Skin epidermis (tissue), 12 donors: ENCODE measurements around the gene RNF207.

Source experiments
- H3K27ac ChIP-seq, 21 experiments: fragments of 200-600 bp; sonication (generic) in 11 of 21; one replicate each; pipeline ENCODE4 v1.5.0; 2020; ENCODE audit warnings: mild to moderate bottlenecking in 3 of 21, inconsistent platforms in 2 of 21, moderate library complexity in 2 of 21
- H3K4me3 ChIP-seq, 7 experiments: fragments of 200-600 bp; sonication (generic) in 2 of 7; one replicate each; pipeline ENCODE4 v1.5.0; 2020; ENCODE audit warnings: inconsistent platforms in 2 of 7, mild to moderate bottlenecking in 2 of 7, moderate library complexity in 1 of 7

The RNF207 gene

DNA sequence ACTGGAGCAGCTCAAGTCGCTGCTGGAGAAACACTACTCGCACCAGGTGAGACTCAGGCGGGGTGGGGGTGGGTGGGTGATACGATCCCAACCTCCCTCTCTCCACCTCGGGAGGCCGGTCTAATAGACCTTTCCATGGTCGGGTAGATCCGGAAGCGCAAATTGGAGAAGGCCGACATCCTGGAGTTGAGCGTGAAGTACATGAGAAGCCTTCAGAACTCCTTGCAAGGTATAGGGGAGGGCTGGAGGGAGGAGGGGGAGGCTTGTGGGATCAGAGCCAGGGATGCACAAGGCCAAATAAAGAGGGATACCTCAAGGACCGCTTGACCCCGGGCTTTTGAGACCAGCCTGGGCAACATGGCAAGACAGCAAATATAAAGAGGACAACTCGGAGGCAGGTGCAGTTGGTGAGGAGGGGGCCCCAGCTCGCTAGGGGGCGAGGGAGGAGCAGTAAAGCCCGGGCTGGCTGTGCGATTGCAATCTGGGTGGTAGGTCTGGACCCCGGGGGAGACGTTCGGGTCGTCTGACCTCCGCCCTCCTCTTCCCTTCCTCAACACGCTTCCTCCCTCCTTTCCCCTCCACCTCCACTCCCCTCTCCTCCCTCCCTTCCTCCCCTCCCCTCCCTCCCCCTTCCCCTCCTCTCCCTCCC is 38.6 kb downstream of the RNF207 start:
- Histone ChIP-seq H3K4me3 (no peak overlapping the region), H3K27ac (no peak overlapping the region)

DNA sequence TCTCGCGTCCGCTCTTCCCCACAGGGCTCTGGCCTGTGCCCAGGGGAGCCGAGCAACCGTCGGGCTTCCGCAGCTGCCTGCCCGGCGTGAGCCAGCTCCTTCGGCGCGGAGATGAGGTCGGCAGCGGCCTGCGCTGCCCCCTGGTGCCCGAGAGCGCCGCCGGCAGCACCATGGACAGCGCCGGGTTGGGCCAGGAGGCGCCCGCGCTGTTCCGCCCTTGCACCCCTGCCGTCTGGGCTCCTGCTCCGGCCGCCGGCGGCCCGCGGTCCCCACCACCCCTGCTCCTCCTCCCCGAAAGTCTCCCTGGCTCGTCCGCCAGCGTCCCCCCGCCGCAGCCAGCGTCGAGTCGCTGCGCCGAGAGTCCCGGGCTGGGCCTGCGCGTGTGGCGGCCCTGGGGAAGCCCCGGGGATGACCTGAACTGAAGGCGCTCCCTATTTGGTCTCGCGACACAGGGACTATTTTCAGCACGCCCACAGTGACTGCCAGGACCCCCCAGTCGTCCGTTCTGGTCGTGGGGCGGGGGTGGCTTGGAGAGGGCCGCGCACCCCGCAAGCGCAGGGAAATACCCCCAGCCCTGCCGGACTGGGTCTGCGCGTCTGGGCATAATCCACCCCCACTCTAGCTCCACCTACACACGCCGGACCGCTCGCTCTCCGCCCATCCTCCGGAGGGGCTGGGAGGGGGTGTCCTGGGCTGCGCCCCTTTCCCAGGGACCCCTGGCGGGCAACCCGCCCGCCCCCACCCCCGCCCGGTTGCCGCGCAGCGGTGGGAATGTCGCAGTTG is 39.4 kb downstream of the RNF207 start:
- Histone ChIP-seq H3K27ac (no peak overlapping the region), H3K4me3 (peak overlapping the region in 2 of 7 experiments; percentile 0 to 6)

DNA sequence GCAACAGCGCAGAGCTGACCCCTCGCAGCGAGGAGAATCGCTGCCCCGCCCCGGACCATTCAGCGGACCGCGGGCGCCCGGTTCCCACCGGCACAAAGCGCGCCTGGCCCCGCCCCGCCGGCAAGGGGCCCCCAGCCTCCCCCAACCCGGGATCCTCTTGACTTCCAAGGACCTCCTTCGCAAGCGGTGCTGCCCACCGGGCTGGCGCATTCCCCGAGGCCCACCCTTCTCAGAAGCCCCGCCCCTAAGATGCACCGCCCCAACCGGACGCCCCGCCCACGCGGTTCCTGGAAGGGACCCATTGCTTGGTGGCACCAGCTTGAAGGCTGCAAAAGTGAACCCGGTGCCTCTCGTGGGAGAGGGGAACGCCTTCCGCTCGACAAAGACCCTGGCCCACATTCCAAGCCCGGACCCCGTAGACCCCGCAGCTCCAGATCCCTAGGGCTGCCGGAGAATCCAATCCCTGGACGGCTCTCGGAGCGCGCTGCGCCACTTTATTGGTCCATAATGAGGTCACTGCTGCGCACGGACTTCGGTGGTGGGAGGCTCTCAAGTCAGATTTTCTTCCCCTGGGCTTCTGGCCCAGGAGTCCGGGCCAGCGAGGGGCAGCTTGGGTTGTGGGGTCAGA is 40.1 kb downstream of the RNF207 start:
- Histone ChIP-seq H3K4me3 (peak overlapping the region in 2 of 7 experiments; percentile 0 to 6), H3K27ac (no peak overlapping the region)

DNA sequence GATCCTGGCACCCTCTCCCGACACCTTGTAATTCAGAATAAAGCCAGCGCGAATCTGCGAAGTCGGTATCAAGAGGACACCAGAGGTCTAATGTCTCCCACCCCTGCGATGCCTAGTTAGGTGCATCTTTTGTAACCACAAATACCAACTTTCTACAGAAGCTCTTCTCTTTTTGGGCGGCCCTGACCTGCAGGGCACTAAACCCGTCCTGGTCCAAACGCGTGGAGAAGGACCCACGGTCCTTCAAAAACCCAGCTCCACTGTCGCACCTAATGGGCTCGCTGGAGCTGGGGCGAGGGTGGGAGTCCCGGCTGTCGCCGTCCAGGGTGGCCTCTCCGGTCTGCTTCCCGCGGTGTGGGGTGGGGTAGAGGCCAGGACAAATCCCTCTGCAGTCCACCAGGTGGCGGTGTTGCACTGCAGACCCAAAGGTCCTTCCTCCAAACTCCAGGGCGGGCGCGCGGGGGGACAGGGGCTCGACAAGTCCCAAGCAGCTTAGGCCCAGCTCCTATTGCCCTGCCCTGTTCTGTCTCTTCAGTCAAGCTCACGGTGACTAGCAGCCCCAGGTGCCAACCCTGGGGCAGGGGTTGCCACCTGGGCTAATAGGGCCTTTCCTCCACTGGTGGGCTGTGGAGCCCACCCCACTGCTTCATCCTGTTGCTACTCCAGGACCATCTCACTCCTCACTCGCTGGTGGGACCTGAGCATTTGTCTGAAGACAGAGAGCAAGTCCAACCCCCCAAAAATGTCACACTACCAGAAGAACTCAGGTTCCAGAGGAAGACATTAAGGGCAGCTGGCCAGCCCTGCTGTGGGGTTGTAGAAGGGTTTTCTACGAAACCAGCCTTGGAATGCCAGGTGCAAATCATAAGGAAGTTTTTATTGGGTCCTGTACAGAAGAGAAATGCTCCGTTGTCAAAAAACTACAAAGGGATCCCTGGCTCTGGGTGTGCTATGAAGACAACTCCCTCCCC is 40.9 kb downstream of the RNF207 start:
- Histone ChIP-seq H3K4me3 (no peak overlapping the region), H3K27ac (no peak overlapping the region)

DNA sequence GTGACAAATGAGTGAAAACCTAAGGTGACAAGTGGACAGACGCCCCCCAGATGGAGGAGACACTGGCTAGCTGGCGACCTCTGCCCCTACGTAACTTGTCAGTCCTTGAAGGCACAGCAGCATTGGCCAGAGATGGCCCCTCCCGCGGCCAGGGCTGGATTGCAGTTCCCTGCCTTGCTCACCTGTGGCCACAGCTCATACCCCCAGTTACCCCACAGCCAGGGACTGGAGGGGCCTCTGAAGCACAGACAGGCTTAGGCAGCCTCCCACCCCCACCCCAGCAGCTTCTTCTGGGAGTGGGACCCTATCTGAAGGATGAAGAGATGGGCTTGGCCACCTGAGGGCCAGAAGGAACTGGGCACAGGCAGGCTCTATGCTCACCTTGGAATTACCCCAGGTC is 41.7 kb downstream of the RNF207 start:
- H3K27ac ChIP-seq, result no peak overlapping the region

DNA sequence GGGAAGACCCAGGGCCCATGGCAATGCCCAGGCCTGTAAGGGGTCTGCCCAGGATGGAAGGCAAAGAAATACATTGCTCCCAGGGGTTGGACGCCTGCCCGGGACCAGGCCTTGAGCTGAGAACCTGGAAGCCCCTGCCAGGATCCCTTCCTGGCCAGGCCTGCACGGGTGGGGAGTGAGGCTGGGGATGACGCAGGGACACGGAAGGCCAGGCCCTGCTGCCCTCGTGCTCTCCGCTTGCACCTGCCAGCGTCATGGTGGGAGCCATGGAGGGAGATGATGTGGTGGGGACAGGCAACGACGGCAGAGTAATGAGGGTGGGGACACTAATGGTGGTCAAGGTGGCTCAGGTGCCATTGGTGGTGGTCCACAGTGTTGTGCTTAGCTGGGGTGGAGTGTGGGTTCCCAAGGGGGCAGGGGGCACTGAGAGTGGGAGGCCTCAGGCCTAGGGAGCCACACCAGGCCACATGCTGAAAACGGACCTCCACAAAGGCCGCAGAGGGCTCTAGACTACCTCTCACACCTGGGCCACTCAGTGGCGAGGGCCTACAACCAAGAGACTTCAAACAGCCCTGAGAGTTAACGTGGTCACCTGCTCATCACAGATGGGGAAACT is 42.4 kb downstream of the RNF207 start:
- Histone ChIP-seq H3K4me3 (no peak overlapping the region), H3K27ac (no peak overlapping the region)

More for the DNA sequence above, 41.7 kb downstream of the RNF207 start:
- no peak overlapping the region for H3K4me3 ChIP-seq

DNA sequence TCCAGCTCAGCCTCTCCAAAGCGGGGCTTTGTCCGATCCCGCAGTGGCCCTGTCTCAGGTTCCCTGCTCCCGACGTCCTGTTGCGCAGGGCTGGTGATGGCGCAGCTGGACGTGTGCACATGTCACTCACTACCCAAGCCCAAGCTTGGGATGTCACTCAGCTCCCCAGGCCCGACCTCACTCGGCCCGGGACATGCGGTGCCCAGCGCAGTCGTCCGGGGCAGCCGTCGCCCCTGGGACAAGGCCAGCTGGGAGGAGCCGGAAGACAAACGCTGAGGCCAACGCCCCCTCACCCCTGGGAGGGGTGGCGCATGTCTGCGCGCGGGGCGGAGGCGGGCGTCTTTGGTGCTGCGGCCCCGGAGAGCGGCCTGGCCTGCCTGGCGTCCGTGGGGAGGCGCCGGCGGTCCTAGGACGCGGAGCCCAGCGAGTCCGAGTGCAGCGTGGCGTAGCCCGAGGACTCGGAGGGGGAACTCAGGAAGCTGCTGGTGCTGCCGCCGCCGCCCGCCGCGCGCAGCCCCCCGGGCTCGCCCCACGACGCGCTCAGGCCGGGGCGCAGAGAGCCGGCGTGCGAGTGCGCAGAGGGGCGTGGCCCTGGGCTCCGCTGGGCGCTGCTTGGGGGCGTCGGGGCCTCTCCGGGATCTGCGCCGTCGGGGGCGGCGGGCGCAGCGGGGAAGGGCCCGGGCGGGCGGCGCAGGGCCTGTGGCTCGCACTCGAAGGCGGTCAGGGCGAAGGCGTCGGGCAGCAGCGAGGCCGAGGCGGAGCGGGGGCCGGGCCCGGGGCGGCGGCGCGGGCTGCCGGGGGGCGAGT is 43.2 kb downstream of the RNF207 start:
- Histone ChIP-seq H3K4me3 (peak overlapping the region in 2 of 7 experiments; percentile 2 to 8), H3K27ac (no peak overlapping the region)

DNA sequence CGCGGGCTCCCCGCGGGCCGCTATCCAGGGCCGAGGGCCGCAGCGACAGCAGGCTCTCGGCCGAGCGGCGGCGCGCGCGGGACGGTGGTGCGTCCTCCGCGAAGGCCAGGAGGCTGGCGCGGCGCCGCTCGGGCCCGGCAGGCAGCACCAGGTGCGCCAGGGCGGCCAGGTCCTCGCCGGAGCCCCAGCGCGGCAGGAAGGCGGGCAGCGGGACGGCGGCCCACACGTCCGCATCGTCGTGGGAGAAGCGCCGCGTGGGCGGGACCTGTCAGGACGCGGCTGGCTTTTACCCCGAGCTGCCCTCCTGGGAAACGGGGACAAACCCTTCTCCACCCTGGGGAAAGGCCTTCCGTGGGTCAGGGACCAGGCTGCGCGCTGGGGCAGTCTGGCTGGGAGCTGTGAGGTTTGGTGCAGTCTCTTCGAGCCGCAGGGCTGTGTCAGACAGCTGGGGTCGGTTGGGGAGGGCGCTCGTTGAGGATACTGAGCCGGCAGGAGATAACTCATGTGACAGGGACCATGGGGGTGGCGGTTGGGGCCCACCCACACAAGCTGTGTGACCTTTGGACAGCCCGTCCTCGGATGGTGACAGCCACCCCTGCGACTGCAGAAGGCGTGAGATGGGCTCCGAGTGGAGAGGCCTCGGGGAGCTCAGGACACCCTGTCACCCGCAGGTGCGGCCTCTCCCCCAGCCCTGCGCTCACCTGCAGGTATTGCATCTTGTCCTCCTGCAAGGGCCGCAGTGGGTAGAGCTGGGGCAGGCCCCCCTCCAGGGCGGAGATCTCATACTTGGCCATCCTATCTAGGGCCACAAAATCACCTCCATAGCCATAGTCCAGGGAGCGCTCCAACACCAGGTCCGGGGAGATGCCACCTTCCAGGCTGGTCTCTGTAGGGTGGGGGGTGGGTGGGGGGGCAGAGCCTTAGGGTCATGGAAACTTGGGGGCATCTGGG is 44.1 kb downstream of the RNF207 start:
- Histone ChIP-seq H3K27ac (no peak overlapping the region), H3K4me3 (no peak overlapping the region)

DNA sequence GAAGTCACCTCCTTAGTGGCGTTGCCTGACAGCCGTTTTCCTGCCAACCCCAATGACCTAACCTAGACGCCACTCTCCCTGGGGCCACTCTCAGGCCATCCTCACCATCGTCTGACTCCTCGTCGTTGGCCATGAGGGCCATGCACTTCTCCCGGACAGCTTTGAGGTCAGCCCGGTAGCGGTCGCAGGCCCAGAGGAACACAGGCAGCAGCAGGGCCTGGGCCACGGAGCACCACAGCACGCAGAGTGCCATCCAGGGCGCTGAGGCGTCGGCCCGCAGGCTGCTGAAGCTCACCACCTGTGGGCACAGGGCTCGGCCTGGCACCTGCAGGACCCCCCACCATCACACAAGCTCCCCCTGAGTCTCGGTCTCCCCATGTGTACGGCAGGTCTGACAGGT is 45.3 kb downstream of the RNF207 start:
- Histone ChIP-seq H3K27ac (no peak overlapping the region), H3K4me3 (no peak overlapping the region)

DNA sequence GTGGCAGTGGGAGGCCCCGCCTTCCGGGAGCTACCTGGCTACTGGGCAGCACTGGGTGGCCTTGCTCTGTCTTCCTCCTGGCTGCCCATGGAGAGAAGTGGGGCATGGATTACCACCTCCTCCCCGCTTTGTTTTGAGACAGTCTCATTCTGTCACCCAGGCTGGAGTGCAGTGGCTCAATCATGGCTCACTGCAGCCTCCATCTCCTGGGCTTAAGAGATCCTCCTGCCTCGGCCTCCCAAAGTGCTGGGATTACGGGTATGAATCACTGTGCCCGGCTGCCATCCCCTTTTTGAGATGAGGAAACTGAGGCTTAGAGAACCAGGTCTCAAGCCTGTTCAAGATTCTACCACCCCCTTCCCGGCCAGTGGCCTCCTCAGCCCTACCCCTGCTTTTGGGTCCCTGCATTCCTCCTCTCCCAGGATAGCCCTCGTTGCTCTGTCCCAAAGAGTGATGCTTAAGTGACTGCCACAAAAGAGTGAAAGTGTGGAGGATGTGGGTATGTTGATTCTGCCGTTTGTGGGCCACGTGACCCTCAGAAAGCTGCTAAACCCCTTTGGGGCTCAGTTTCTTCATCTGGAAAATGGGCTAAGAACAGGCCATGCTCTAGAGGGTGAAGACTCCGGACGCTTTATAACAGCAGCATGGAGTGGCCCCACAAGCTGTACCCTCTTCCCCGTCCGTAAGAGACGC is 45.9 kb downstream of the RNF207 start:
- Histone ChIP-seq H3K4me3 (no peak overlapping the region), H3K27ac (no peak overlapping the region)

DNA sequence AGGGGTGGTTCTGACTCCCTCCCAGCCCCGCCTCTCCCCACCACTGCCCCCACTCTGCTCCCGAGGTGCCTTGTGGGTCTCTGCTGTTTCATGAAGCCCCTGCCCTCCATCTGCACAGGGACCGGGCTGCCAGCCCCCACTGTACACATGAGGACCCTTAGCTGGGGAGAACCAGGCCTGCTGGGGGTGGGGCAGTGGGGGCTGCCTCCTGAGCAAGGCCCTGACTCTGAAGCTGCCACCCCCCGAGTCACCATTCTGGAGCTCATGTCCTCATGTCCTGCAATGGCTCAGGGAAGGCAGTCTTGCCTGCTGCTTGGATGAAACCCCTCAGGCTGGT is 46.4 kb downstream of the RNF207 start:
- H3K27ac ChIP-seq, result no peak overlapping the region
- no peak overlapping the region for H3K4me3 ChIP-seq

DNA sequence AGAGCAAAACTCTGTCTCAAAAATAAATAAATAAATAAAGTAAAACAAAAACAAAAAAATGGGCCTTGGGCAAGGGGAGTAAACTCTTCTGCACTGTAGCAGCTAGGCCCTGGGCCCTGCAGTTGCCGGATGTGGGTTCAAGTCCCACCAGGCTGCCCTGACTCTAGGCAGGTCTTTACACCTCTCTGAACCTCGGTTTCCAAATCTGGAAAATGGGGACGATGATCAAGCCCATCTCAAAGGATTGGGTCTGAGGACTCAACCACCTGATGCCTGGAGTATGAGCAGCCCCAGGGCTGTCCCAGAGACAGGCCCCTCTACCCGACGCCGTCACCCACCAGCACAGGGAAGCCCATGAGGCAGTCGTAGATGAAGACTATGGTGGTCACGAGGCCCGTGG is 47.5 kb downstream of the RNF207 start:
- Histone ChIP-seq H3K27ac (no peak overlapping the region), H3K4me3 (no peak overlapping the region)

DNA sequence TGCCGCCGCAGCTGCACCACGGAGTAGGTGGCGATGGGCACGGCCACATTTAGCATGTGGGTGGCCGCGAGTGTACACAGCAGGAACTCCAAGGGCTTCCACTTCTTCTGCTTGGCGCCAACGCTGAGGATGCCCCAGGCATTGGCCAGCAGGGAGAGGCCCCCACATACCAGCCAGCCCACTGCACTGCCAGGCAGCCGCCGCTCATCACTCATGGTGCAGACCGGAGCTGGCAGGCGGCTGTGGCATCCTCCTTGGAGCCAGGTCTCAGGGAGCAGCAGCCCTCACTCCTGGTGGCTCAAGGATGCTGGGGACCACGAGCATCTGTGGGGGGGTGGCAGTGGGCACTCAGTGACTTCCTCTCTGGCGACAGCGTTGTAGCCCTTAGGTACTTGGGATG is 48.8 kb downstream of the RNF207 start:
- Histone ChIP-seq H3K4me3 (no peak overlapping the region), H3K27ac (no peak overlapping the region)

DNA sequence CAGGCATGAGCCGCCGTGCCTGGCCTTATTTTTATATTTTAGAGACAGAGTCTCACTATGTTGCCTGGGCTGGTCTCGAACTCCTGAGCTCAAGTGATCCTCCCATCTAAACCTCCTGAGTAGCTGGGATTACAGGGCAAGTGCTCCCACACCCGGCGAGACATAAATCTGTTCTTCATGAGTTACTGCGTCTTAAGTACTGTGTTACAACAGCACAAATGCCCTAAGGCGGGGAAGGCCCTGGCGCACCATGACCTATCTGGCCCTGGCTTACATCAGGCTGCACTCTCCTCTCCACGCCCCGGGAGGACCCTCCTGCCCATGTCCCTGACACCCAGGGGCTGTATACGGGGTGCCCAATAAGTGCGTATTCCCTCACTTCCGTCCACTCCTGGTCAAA is 50.7 kb downstream of the RNF207 start:
- no peak overlapping the region for H3K27ac ChIP-seq
- H3K4me3 ChIP-seq, result no peak overlapping the region

DNA sequence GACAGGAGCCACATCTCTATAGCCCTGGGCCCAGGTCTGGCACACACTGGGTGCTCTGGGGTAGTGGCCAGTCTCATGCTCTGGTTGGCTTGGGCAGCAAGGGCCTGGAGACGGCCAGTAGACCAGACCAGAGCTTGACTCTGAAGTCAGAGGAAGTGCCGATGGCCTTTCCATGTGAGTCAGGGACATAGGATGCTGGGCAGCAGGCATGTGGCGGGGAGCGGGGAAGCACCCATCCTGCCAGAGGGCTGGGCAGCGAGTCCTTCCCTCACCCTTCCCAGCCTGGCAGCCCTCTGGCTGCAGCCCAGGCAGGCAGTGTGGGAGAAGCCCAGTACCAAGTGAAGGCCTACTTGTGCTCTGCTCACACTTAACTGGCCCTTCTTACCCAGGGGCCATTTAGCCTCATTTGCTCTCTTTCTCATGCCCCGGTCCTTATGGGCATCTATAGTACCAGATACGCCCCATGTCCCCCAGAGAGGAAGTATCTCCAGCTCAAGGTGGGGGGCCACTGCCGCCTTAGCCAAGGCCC is 51.7 kb downstream of the RNF207 start:
- Histone ChIP-seq H3K4me3 (no peak overlapping the region), H3K27ac (peak overlapping the region in 1 of 21 experiments; percentile 28)

DNA sequence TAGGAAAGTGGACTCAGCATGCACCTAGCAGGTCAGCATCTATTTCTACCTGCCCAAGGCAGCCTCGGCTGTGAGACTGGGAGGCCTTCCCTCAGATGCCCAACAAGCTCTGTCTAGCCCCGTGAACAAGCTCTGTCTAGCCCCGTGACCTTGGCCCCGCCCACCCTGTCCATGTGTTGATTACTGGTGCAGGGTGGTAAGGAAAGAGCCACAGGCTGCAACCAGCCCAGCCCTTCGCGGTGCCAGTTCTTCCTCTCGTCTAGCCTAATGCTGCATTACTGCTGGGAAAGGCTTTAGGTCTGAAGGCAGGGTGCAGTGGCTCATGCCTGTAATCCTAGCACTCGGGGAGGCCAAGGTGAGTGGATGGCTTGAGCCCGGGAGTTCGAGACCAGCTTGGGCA is 52.8 kb downstream of the RNF207 start:
- Histone ChIP-seq H3K4me3 (no peak overlapping the region), H3K27ac (no peak overlapping the region)
